GM12878 (cell line): ENCODE measurements around the gene AP1AR. TPM values are rescaled to one million over a fixed set of nuclear protein-coding genes. Genes with fewer than 3 reads are reported as not detected.

Experiments used
- ATAC-seq: fragments of 200-7000 bp; cut with Tn5 transposase; 3 replicates; pipeline ENCODE4 v1.9.1; 2020; ENCODE audit warnings: mild to moderate bottlenecking, moderate library complexity
- BruUV-seq: library from RNA; stranded (reverse); fragments of 400-500 nt; replicated peaks from 2 replicates; lab custom pipeline; 2021; lab: Mats Ljungman, UMichigan
- CTCF ChIA-PET: fragments of 300-600 bp; sonication (Branson Sonifier 250); formaldehyde crosslinking; extraction: SDS; loops from one replicate; lab custom pipeline; 2021; ENCODE audit warnings: inconsistent platforms; lab: Yijun Ruan, JAX
- POLR2A ChIA-PET: fragments of 350-600 bp; formaldehyde crosslinking; extraction: SDS; loops from one replicate; lab custom pipeline; 2021; ENCODE audit warnings: inconsistent platforms; lab: Charles Lee
- RAD21 ChIA-PET: fragments of 300-600 bp; sonication (Branson Sonifier 250); formaldehyde crosslinking; loops from one replicate; lab custom pipeline; 2023; ENCODE audit warnings: antibody characterized with exemption; ENCODE audit not compliant: unreplicated experiment; lab: Charles Lee
- SMC1A ChIA-PET: fragments of 300-600 bp; sonication (Branson Sonifier 250); formaldehyde crosslinking; loops from one replicate; lab custom pipeline; 2023; ENCODE audit not compliant: unreplicated experiment, uncharacterized antibody; lab: Charles Lee
- DNase-seq: peaks from one replicate; pipeline ENCODE4 v3.0.0-alpha.2; 2011; ENCODE audit warnings: low read depth, low spot score
- FAIRE-seq: peaks from 3 replicates; lab custom pipeline; 2011; peaks lifted over from hg19 to GRCh38; lab: Jason Lieb, UNC
- H2AFZ ChIP-seq: 2 replicates; pipeline ENCODE4 v1.6.0; 2011; ENCODE audit warnings: low read depth, low read length, control low read depth; ENCODE audit not compliant: control insufficient read depth
- H3K27ac ChIP-seq: 2 replicates; pipeline ENCODE4 v1.5.1; 2011; ENCODE audit warnings: control low read depth; ENCODE audit not compliant: control insufficient read depth, insufficient read depth
- H3K27me3 ChIP-seq, 2 experiments: replicated peaks in 1 of 2; 2 replicates each; pipeline versions ENCODE4 v1.6.0 to v1.6.1; 2011; ENCODE audit warnings: low read length in 1 of 2; ENCODE audit not compliant: control insufficient read depth in 2 of 2, insufficient read depth in 2 of 2
- H3K36me3 ChIP-seq, 2 experiments: 2 replicates each; pipeline ENCODE4 v1.5.1; 2011; ENCODE audit warnings: low read length in 1 of 2; ENCODE audit not compliant: control insufficient read depth in 2 of 2, insufficient read depth in 2 of 2
- H3K4me1 ChIP-seq: 2 replicates; pipeline ENCODE4 v1.6.1; 2011; ENCODE audit warnings: mild to moderate bottlenecking, low read length, moderate library complexity, mixed read lengths; ENCODE audit not compliant: control insufficient read depth, insufficient read depth
- H3K4me2 ChIP-seq: 2 replicates; pipeline ENCODE4 v1.6.0; 2011; ENCODE audit warnings: control low read depth; ENCODE audit not compliant: control insufficient read depth, insufficient read depth
- H3K4me3 ChIP-seq: fragments of 200-600 bp; sonication (generic); 2 replicates; pipeline ENCODE4 v1.5.1; 2016
- H3K79me2 ChIP-seq: 2 replicates; pipeline ENCODE4 v1.6.0; 2011; ENCODE audit warnings: low read length; ENCODE audit not compliant: control insufficient read depth, insufficient read depth
- H3K9ac ChIP-seq: 2 replicates; pipeline ENCODE4 v1.8.0; 2011; ENCODE audit warnings: low read length, control low read depth, mixed read lengths; ENCODE audit not compliant: control insufficient read depth, insufficient read depth
- H3K9me3 ChIP-seq: replicated peaks from 3 replicates; pipeline ENCODE4 v1.5.1; 2011; ENCODE audit warnings: mild to moderate bottlenecking, low read length; ENCODE audit not compliant: control insufficient read depth, insufficient read depth
- H4K20me1 ChIP-seq: 2 replicates; pipeline ENCODE4 v1.6.0; 2011; ENCODE audit not compliant: control insufficient read depth, insufficient read depth
- CHD1 ChIP-seq: IDR thresholded peaks from 2 replicates; pipeline ENCODE4 v1.6.1; 2012; ENCODE audit warnings: low read depth, low read length, improper control_type of control experiment
- EP300 ChIP-seq, 2 experiments: fragments of 150-350 bp in 1 of 2; IDR thresholded peaks; 2 replicates each; pipeline ENCODE4 v1.6.1; 2011 to 2012; ENCODE audit warnings: low read depth in 2 of 2, low read length in 2 of 2, borderline replicate concordance in 1 of 2, improper control_type of control experiment in 1 of 2, inconsistent platforms in 1 of 2; ENCODE audit not compliant: control insufficient read depth in 1 of 2
- FOXM1 ChIP-seq: IDR thresholded peaks from 2 replicates; pipeline ENCODE4 v1.6.1; 2012; ENCODE audit warnings: low read depth, mild to moderate bottlenecking, inconsistent platforms, low read length, moderate library complexity
- MEF2B ChIP-seq: fragments of 450-650 bp; IDR thresholded peaks from 2 replicates; pipeline ENCODE4 v1.6.1; 2018; ENCODE audit warnings: mild to moderate bottlenecking, moderate library complexity; ENCODE audit not compliant: partially characterized antibody, poor library complexity, severe bottlenecking
- MYC ChIP-seq: IDR thresholded peaks from 2 replicates; pipeline ENCODE4 v1.6.1; 2011; ENCODE audit warnings: mild to moderate bottlenecking, low read length, moderate library complexity, inconsistent platforms; ENCODE audit not compliant: insufficient read depth, insufficient replicate concordance, insufficient read length, severe bottlenecking
- NR2C1 ChIP-seq: fragments of 450-650 bp; IDR thresholded peaks from 2 replicates; pipeline ENCODE4 v1.6.1; 2017; ENCODE audit warnings: antibody characterized with exemption, mild to moderate bottlenecking, moderate library complexity
- PKNOX1 ChIP-seq: fragments of 450-650 bp; IDR thresholded peaks from 2 replicates; pipeline ENCODE4 v1.6.1; 2016; ENCODE audit warnings: mild to moderate bottlenecking
- SMAD1 ChIP-seq: fragments of 450-650 bp; IDR thresholded peaks from 2 replicates; pipeline ENCODE4 v1.6.1; 2018; ENCODE audit warnings: mild to moderate bottlenecking, low read depth; ENCODE audit not compliant: partially characterized antibody
- ZBTB33 ChIP-seq: fragments of 450-650 bp; IDR thresholded peaks from 2 replicates; pipeline ENCODE4 v1.6.1; 2017; ENCODE audit warnings: mild to moderate bottlenecking
- ZBTB4 ChIP-seq: fragments of 450-650 bp; formaldehyde crosslinking; IDR thresholded peaks from 2 replicates; pipeline ENCODE4 v1.4.0; 2022; ENCODE audit warnings: mild to moderate bottlenecking, moderate library complexity
- ZNF207 ChIP-seq: fragments of 450-650 bp; IDR thresholded peaks from 2 replicates; pipeline ENCODE4 v1.6.1; 2014; ENCODE audit warnings: antibody characterized with exemption, mild to moderate bottlenecking, borderline replicate concordance
- ZNF592 ChIP-seq: fragments of 450-650 bp; IDR thresholded peaks from 2 replicates; pipeline ENCODE4 v1.6.1; 2017; ENCODE audit warnings: mild to moderate bottlenecking, moderate library complexity
- WGBS: methylation state at CpG from one replicate; pipeline ENCODE4 v1.1.6; 2016; ENCODE audit warnings: low lambda C conversion rate; ENCODE audit not compliant: insufficient replicate concordance, insufficient coverage; ENCODE audit errors: missing lambda C conversion rate; 5-methylcytosine and 5-hydroxymethylcytosine counted together
- in situ Hi-C: fragments of 300-500 bp; cut with MboI; formaldehyde crosslinking; loops from 9 replicates; pipeline ENCODE4 v1.14.3; 2018; ENCODE audit warnings: mixed read lengths
- intact Hi-C: fragments of 100-400 bp; cut with micrococcal nuclease; formaldehyde crosslinking; loops from one replicate; pipeline ENCODE4 v1.14.2; 2022; ENCODE audit not compliant: unreplicated experiment
- polyA plus RNA-seq, 11 experiments: library from polyadenylated mRNA; depleted of rRNA in 4 of 11; unstranded in 6 of 11; stranded (reverse) in 5 of 11; fragments of >200 nt; fragmentation: Nextera tagmentation in 4 of 11; fragmentation: Illumina TruSeq in 1 of 11; extraction: Ambion mirVana in 4 of 11; extraction: Trizol in 1 of 11; gene quantifications; 1 replicate in 1 of 11; 2 replicates in 10 of 11; pipeline versions ENCODE4 v1.2.1 to v1.2.3, GENCODE V29; 2011 to 2016; ENCODE audit warnings: inconsistent platforms in 2 of 11, missing spikeins in 2 of 11, low read depth in 1 of 11
- total RNA-seq, 4 experiments: library from RNA; depleted of rRNA in 3 of 4; stranded (reverse); fragments of >200 nt in 3 of 4; fragmentation: Illumina TruSeq in 1 of 4; extraction: Trizol in 1 of 4; gene quantifications; 2 replicates each; pipeline versions ENCODE4 v1.2.1 to v1.2.3, GENCODE V29; 2013 to 2021

AP1AR gene
- total and polyA plus RNA-seq, 10 of the 15 experiments (the other 5 are each of a cell fraction or from before 2014, with no cell fraction given) = 5.6 to 29.1 (median 16.3) TPM

- intact Hi-C loops (loop anchor here (5.0 kb wide), 1 partner anchor 308 kb away; no protein-coding TSS in a partner anchor), in situ Hi-C loops (no loop called here)
- no peak for FAIRE-seq
- H3K36me3 ChIP-seq = no peaks in the 10 kb centered on the region
- no peak overlapping the region for H2AFZ ChIP-seq
- POLR2A ChIA-PET = interaction anchor here (0.6 to 1.8 kb wide), 4 partner anchors 14 to 114 kb away, joined by 3 to 5 read pairs (median 4); partner anchors contain the start of gene AP1AR
- ATAC-seq = no peak
- no peaks in the 10 kb centered on the region for H3K27me3 ChIP-seq
- no peaks in the 10 kb centered on the region for H4K20me1 ChIP-seq
- RAD21 ChIA-PET = interaction anchor here (1.0 to 5.8 kb wide), 9 partner anchors 20 to 329 kb away, joined by 3 to 60 read pairs (median 5); partner anchors contain the start of gene AP1AR
- no peaks in the 10 kb centered on the region for H3K79me2 ChIP-seq
- no peak overlapping the region for H3K4me3 ChIP-seq
- no peak for DNase-seq
- SMC1A ChIA-PET = interaction anchor here (0.6 to 5.4 kb wide), 19 partner anchors 11 to 340 kb away, joined by 3 to 88 read pairs (median 4); no protein-coding TSS in a partner anchor
- BruUV-seq = no TSS peak
- WGBS = 59% methylated on average over 3 of the region's 3 CpGs
- no peak overlapping the region for H3K27ac ChIP-seq
- CTCF ChIA-PET = interaction anchor here (0.6 to 9.2 kb wide), 27 partner anchors 9 to 1369 kb away, joined by 3 to 122 read pairs (median 4); partner anchors contain the start of gene AP1AR
- H3K9me3 ChIP-seq = no peaks in the 10 kb centered on the region; the same call in 2 of the 3 replicates
- H3K4me2 ChIP-seq = no peak overlapping the region
- no peaks in the 10 kb centered on the region for H3K4me1 ChIP-seq
- no peak overlapping the region for H3K9ac ChIP-seq
- TF ChIP-seq EP300 (IDR thresholded peaks at IDR 0.05; ENCODE audit: borderline replicate concordance in 1 of 2, control insufficient read depth in 1 of 2, low read depth in 2 of 2, low read length in 2 of 2) (no peak), SMAD1 (no peak), ZBTB33 (no peak), PKNOX1 (no peak), CHD1 (no peak), NR2C1 (no peak), ZNF207 (no peak), ZNF592 (no peak), FOXM1 (no peak), MEF2B (no peak), MYC (no peak), ZBTB4 (CRISPR knock-in tag) (no peak)
Measured at GRCh38 chr4:112213856-112214255, 17.7 kb upstream of the AP1AR start.
